Measurements from ENCODE around the gene SH3PXD2A. TPM values are rescaled to one million over a fixed set of nuclear protein-coding genes. Genes with fewer than 3 reads are reported as not detected.
"Not testable (repeated sequence)": the region's sequence is repeated elsewhere in the genome, so short reads cannot be mapped to it uniquely, and the experiment has no call there.

Gene SH3PXD2A
- total RNA-seq, 2 experiments from 2014 or later = 6.9 to 7.0 TPM

DNA sequence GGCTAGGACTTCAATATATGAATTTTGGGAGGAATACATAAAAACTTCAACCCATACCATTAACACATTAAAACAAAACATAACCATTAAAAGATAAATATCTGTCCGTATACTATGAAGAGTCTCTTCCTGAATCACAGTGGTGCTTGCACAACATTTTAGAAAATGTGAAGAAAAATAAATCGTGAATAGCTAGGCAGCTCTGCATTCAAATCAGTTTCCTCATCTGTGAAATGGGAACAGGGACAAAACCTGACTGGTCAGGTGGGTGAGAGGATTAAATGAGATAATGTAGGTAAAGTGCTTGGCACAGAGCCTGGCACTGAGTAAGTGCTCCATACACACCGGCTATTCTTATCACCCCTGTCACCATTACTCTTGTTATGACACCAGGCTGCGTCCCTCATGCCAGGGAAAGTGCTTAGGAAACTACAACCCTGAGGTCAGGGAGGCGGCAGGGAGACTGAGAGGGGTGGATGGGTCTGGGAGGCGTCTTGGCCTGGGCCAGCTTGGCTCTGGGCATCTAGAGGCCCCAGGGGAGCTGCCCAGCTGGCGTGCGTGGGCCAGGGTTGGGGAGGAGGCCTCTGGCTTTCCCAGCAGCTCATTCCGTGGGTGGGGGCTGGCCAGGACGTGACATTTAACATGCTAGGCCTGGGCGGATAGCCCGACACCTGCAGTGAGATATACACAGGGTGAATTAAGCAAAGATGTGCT is 78.3 kb downstream of the SH3PXD2A start:
- intact Hi-C loops (cut with DNase I, micrococcal nuclease) = no loop called here
- no peaks in the 10 kb centered on the region for H3K36me3 ChIP-seq (ENCODE audit: insufficient read depth, low read length)
- no peak overlapping the region for H3K27ac Mint-ChIP-seq
- CTCF ChIA-PET = no interaction called here
- H3K4me1 Mint-ChIP-seq (ENCODE audit: low read depth) = peaks cover 12% of the 10 kb centered on the region
- no peaks in the 10 kb centered on the region for H3K9me3 ChIP-seq (ENCODE audit: control insufficient read depth in 1 of 2, insufficient read depth in 1 of 2, low read length in 2 of 2)
- peaks cover 19% of the 10 kb centered on the region for H3K4me1 ChIP-seq (ENCODE audit: insufficient read depth, low read length)
- no peaks in the 10 kb centered on the region for H3K27me3 ChIP-seq (ENCODE audit: control insufficient read depth in 1 of 2, insufficient read depth in 2 of 2, low read length in 2 of 2)
- peaks cover 7% of the 10 kb centered on the region for H3K27me3 Mint-ChIP-seq
- H3K27ac ChIP-seq (ENCODE audit: low read depth in 1 of 2, low read length in 2 of 2) = no peak overlapping the region
- H3K36me3 Mint-ChIP-seq (ENCODE audit: low read depth) = no peaks in the 10 kb centered on the region
- POLR2A ChIA-PET = no interaction called here
- DNase-seq = no peak
- no peak overlapping the region for H3K4me3 Mint-ChIP-seq
- no peaks in the 10 kb centered on the region for H3K9me3 Mint-ChIP-seq
- no peak overlapping the region for H3K4me3 ChIP-seq (ENCODE audit: low read length)
- ATAC-seq (ENCODE audit: poor library complexity) = no peak
- TF ChIP-seq CTCF (IDR thresholded peaks at IDR 0.05) = no peak

DNA sequence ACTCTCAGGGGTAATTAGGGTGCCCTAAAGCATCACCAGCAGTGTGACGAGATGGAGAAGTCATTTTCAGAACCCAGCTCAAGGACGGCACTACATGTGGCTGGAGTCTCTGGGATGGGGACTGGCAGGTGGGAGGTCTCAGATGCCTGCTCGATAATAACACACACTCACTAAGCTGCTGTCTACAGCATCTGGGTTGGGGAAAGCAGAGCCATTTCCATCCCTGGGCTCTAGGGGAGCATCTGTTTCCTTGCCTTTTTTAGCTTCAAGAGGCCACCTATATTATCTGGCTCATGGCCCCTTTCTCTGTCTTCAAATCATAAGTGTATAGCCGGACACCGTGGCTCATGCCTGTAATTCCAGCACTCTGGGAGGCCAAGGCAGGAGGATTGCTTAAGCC is 79.6 kb downstream of the SH3PXD2A start:
- Histone ChIP-seq H3K4me1 (ENCODE audit: insufficient read depth, low read length) (peaks cover 23% of the 10 kb centered on the region), H3K4me3 (ENCODE audit: low read length) (no peak overlapping the region), H3K36me3 (ENCODE audit: insufficient read depth, low read length) (no peaks in the 10 kb centered on the region), H3K27ac (ENCODE audit: low read depth in 1 of 2, low read length in 2 of 2) (no peak overlapping the region), H3K27me3 (ENCODE audit: control insufficient read depth in 1 of 2, insufficient read depth in 2 of 2, low read length in 2 of 2) (no peaks in the 10 kb centered on the region), H3K9me3 (ENCODE audit: control insufficient read depth in 1 of 2, insufficient read depth in 1 of 2, low read length in 2 of 2) (no peaks in the 10 kb centered on the region)
- no peak for ATAC-seq (ENCODE audit: poor library complexity)
- ChIA-PET POLR2A (no interaction called here), CTCF (no interaction called here)
- no peak for TF ChIP-seq CTCF (IDR thresholded peaks at IDR 0.05)
- H3K27ac Mint-ChIP-seq = no peak overlapping the region
- H3K9me3 Mint-ChIP-seq = no peaks in the 10 kb centered on the region
- H3K4me1 Mint-ChIP-seq (ENCODE audit: low read depth) = peaks cover 25% of the 10 kb centered on the region
- DNase-seq = no peak
- no peaks in the 10 kb centered on the region for H3K36me3 Mint-ChIP-seq (ENCODE audit: low read depth)
- H3K4me3 Mint-ChIP-seq = no peak overlapping the region
- H3K27me3 Mint-ChIP-seq = peaks cover 2% of the 10 kb centered on the region
- intact Hi-C loops (cut with DNase I, micrococcal nuclease) = no loop called here

GRCh38 chr10:103772846-103773245 is 82.5 kb downstream of the SH3PXD2A start:
- intact Hi-C loops (cut with DNase I, micrococcal nuclease); DNase-seq; CTCF ChIA-PET; H3K9me3 ChIP-seq (ENCODE audit: control insufficient read depth in 1 of 2, insufficient read depth in 1 of 2, low read length in 2 of 2); H3K36me3 Mint-ChIP-seq (ENCODE audit: low read depth); H3K27me3 Mint-ChIP-seq; H3K9me3 Mint-ChIP-seq; H3K36me3 ChIP-seq (ENCODE audit: insufficient read depth, low read length); H3K27me3 ChIP-seq (ENCODE audit: control insufficient read depth in 1 of 2, insufficient read depth in 2 of 2, low read length in 2 of 2); ATAC-seq (ENCODE audit: poor library complexity): not testable (repeated sequence)
- peak overlapping the region; percentile 86 for H3K27ac Mint-ChIP-seq
- peak overlapping the region; percentile 37 to 83 for H3K27ac ChIP-seq (ENCODE audit: low read depth in 1 of 2, low read length in 2 of 2)
- H3K4me3 ChIP-seq (ENCODE audit: low read length) = peak overlapping the region; percentile 79
- peak overlapping the region; percentile 92 for H3K4me3 Mint-ChIP-seq
- POLR2A ChIA-PET = interaction anchor here (0.9 to 2.4 kb wide), 6 partner anchors 9 to 25 kb away, joined by 3 to 14 read pairs (median 6); no protein-coding TSS in a partner anchor
- H3K4me1 Mint-ChIP-seq (ENCODE audit: low read depth) = peaks cover 40% of the 10 kb centered on the region
- peaks cover 35% of the 10 kb centered on the region for H3K4me1 ChIP-seq (ENCODE audit: insufficient read depth, low read length)
